H9 (cell line): ENCODE results near the gene LYPD5. TPM values are rescaled to one million over a fixed set of nuclear protein-coding genes. Genes with fewer than 3 reads are reported as not detected.
A peak's percentile ranks its signal among the peaks of the same experiment; 100 is the strongest.

Experiments
- DNase-seq: peaks from one replicate; pipeline ENCODE4 v3.0.0-alpha.2; 2017
- H2AFZ ChIP-seq: one replicate; pipeline ENCODE4 v1.6.1; 2013; ENCODE audit warnings: mild to moderate bottlenecking, low read length, control low read depth, moderate library complexity
- H2AK5ac ChIP-seq: 2 replicates; pipeline ENCODE4 v1.6.1; 2013; ENCODE audit warnings: low read length, control low read depth, mixed read lengths; ENCODE audit not compliant: insufficient read length
- H2BK120ac ChIP-seq: one replicate; pipeline ENCODE4 v1.6.1; 2013; ENCODE audit warnings: low read depth, mild to moderate bottlenecking, low read length, control low read depth, inconsistent platforms; ENCODE audit not compliant: poor library complexity, severe bottlenecking
- H2BK12ac ChIP-seq: 2 replicates; pipeline ENCODE4 v1.6.1; 2013; ENCODE audit warnings: low read length, control low read depth, mixed read lengths, low read depth; ENCODE audit not compliant: insufficient read length
- H2BK15ac ChIP-seq: 2 replicates; pipeline ENCODE4 v1.6.1; 2013; ENCODE audit warnings: low read depth, low read length, control low read depth
- H2BK20ac ChIP-seq: one replicate; pipeline ENCODE4 v1.6.1; 2013; ENCODE audit warnings: low read depth, mild to moderate bottlenecking, low read length, control low read depth, inconsistent platforms; ENCODE audit not compliant: poor library complexity, severe bottlenecking
- H2BK5ac ChIP-seq: 2 replicates; pipeline ENCODE4 v1.6.1; 2013; ENCODE audit warnings: low read length, control low read depth, mixed read lengths; ENCODE audit not compliant: insufficient read length
- H3K14ac ChIP-seq: 2 replicates; pipeline ENCODE4 v1.6.1; 2013; ENCODE audit warnings: low read length, control low read depth; ENCODE audit not compliant: insufficient read depth
- H3K18ac ChIP-seq: 2 replicates; pipeline ENCODE4 v1.6.1; 2013; ENCODE audit warnings: low read depth, mild to moderate bottlenecking, mixed read lengths, low read length, control low read depth; ENCODE audit not compliant: insufficient read length
- H3K23ac ChIP-seq: 2 replicates; pipeline ENCODE4 v1.6.1; 2013; ENCODE audit warnings: low read length, control low read depth, mixed read lengths, low read depth; ENCODE audit not compliant: insufficient read length
- H3K23me2 ChIP-seq: 2 replicates; pipeline ENCODE4 v1.6.1; 2013; ENCODE audit warnings: low read depth, mild to moderate bottlenecking, mixed read lengths, low read length, control low read depth; ENCODE audit not compliant: insufficient read length, poor library complexity, severe bottlenecking
- H3K27ac ChIP-seq: 2 replicates; pipeline ENCODE4 v1.5.1; 2013; ENCODE audit warnings: low read length, control low read depth, mixed read lengths, low read depth; ENCODE audit not compliant: insufficient read length
- H3K27me3 ChIP-seq: 2 replicates; pipeline ENCODE4 v1.6.1; 2013; ENCODE audit warnings: low read length, control low read depth, inconsistent platforms; ENCODE audit not compliant: insufficient read depth
- H3K4ac ChIP-seq: 2 replicates; pipeline ENCODE4 v1.6.1; 2013; ENCODE audit warnings: low read depth, mild to moderate bottlenecking, control low read depth, inconsistent platforms, low read length, moderate library complexity
- H3K4me1 ChIP-seq: 2 replicates; pipeline ENCODE4 v1.6.1; 2013; ENCODE audit warnings: low read length, control low read depth, inconsistent platforms; ENCODE audit not compliant: insufficient read depth
- H3K4me2 ChIP-seq: 2 replicates; pipeline ENCODE4 v1.6.1; 2013; ENCODE audit warnings: low read length, control low read depth, mixed read lengths; ENCODE audit not compliant: insufficient read length, insufficient read depth
- H3K56ac ChIP-seq: 2 replicates; pipeline ENCODE4 v1.6.1; 2013; ENCODE audit warnings: low read depth, mild to moderate bottlenecking, mixed read lengths, low read length, control low read depth; ENCODE audit not compliant: insufficient read length
- H3K79me1 ChIP-seq: 2 replicates; pipeline ENCODE4 v1.6.1; 2013; ENCODE audit warnings: low read depth, mild to moderate bottlenecking, moderate library complexity, low read length, control low read depth, inconsistent platforms; ENCODE audit not compliant: insufficient read depth, poor library complexity, severe bottlenecking
- H3K79me2 ChIP-seq: 2 replicates; pipeline ENCODE4 v1.6.1; 2013; ENCODE audit warnings: low read length, control low read depth, inconsistent platforms; ENCODE audit not compliant: insufficient read depth
- H3K9ac ChIP-seq: 2 replicates; pipeline ENCODE4 v1.6.1; 2013; ENCODE audit warnings: low read length, control low read depth, mixed read lengths; ENCODE audit not compliant: insufficient read length; ENCODE audit errors: extremely low read depth
- H3K9me3 ChIP-seq: one replicate; pipeline ENCODE4 v1.6.1; 2013; ENCODE audit warnings: low read depth, low read length, inconsistent platforms; ENCODE audit not compliant: control insufficient read depth
- H3T11ph ChIP-seq: one replicate; pipeline ENCODE4 v1.6.1; 2013; ENCODE audit warnings: mild to moderate bottlenecking, low read length, control low read depth, inconsistent platforms
- H4K20me1 ChIP-seq: one replicate; pipeline ENCODE4 v1.6.1; 2013; ENCODE audit not compliant: control insufficient read depth, insufficient read length, insufficient read depth
- H4K5ac ChIP-seq: 2 replicates; pipeline ENCODE4 v1.6.1; 2013; ENCODE audit warnings: low read depth, mild to moderate bottlenecking, mixed read lengths, low read length, control low read depth; ENCODE audit not compliant: insufficient read length
- H4K8ac ChIP-seq: replicated peaks from 2 replicates; pipeline ENCODE4 v1.6.1; 2013; ENCODE audit warnings: low read length, control low read depth, mixed read lengths, low read depth; ENCODE audit not compliant: insufficient read length
- H4K91ac ChIP-seq: 2 replicates; pipeline ENCODE4 v1.6.1; 2013; ENCODE audit warnings: low read depth, mild to moderate bottlenecking, moderate library complexity, mixed read lengths, low read length, control low read depth; ENCODE audit not compliant: insufficient read length
- H3K27ac Mint-ChIP-seq, 3 experiments: 2 replicates in 2 of 3; 3 replicates in 1 of 3; pipeline ENCODE4 v1.8.0; 2020 to 2021; ENCODE audit warnings: mixed read lengths in 3 of 3, mild to moderate bottlenecking in 1 of 3, moderate library complexity in 1 of 3
- H3K27me3 Mint-ChIP-seq: 2 replicates; pipeline ENCODE4 v1.8.0; 2021; ENCODE audit warnings: low read depth, mild to moderate bottlenecking, moderate library complexity, mixed read lengths
- H3K36me3 Mint-ChIP-seq, 3 experiments: 2 replicates in 2 of 3; 3 replicates in 1 of 3; pipeline ENCODE4 v1.8.0; 2020 to 2021; ENCODE audit warnings: low read depth in 3 of 3, mixed read lengths in 3 of 3; ENCODE audit not compliant: insufficient read depth in 1 of 3
- H3K4me1 Mint-ChIP-seq, 2 experiments: 2 replicates each; pipeline ENCODE4 v1.8.0; 2020; ENCODE audit warnings: mixed read lengths in 2 of 2
- H3K4me3 Mint-ChIP-seq, 2 experiments: 2 replicates in 1 of 2; 3 replicates in 1 of 2; pipeline ENCODE4 v1.8.0; 2020 to 2021; ENCODE audit warnings: mild to moderate bottlenecking in 2 of 2, mixed read lengths in 2 of 2, moderate library complexity in 1 of 2
- H3K9me3 Mint-ChIP-seq, 2 experiments: 2 replicates in 1 of 2; 3 replicates in 1 of 2; pipeline ENCODE4 v1.8.0; 2020; ENCODE audit warnings: mild to moderate bottlenecking in 2 of 2, mixed read lengths in 2 of 2, moderate library complexity in 1 of 2
- WGBS: extraction: QIAGEN DNeasy Blood & Tissue Kit; methylation state at CpG from one replicate; pipeline ENCODE4 v1.1.7; 2013; ENCODE audit warnings: missing lambda C conversion rate, low lambda C conversion rate, mixed read lengths; ENCODE audit not compliant: insufficient read length; ENCODE audit errors: extremely low coverage; 5-methylcytosine and 5-hydroxymethylcytosine counted together
- total RNA-seq: library from RNA; stranded (reverse); gene quantifications from 2 replicates; pipeline ENCODE4 v1.2.1, GENCODE V29; 2021
- TF ChIP-seq, protein P1 (sequence below): fragments of 200-600 bp; sonication (generic); conservative IDR thresholded peaks from 3 replicates; pipeline ENCODE4 v1.8.0; 2021; ENCODE audit warnings: antibody characterized with exemption, mild to moderate bottlenecking

The LYPD5 gene
- total RNA-seq, 1 experiment from 2014 or later: 0.50 TPM

DNA sequence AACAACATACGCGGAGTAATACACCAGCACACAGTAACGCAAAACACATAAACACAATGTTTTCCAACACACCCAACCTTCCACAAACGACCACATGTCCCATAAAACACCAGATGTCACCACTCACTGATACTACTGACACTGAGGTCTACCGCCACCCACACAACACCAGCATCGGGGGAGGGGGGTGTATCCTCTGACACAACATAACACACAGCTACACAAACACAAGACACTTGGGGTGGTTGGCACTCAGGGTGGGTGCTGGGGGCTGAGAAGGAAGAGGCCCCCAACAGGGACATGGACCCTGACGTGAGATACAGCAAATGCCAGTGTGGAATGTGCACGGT lies 20.0 kb downstream of the LYPD5 start:
- Histone ChIP-seq H3K14ac (no peak overlapping the region), H4K8ac (no peak overlapping the region), H3K27ac (no peak overlapping the region), H3K4me1 (peaks cover 4% of the 10 kb centered on the region; the same call in 1 of the 2 replicates), H2AK5ac (no peak overlapping the region), H2AFZ (no peak overlapping the region), H2BK120ac (no peak overlapping the region), H3K4me2 (no peak overlapping the region), H2BK15ac (no peak overlapping the region), H3K23ac (no peak overlapping the region), H3K79me1 (no peaks in the 10 kb centered on the region), H4K20me1 (no peaks in the 10 kb centered on the region), H2BK12ac (no peak overlapping the region), H3K18ac (no peak overlapping the region), H4K5ac (no peak overlapping the region), H3K9me3 (no peaks in the 10 kb centered on the region), H3K27me3 (no peaks in the 10 kb centered on the region), H3K79me2 (no peaks in the 10 kb centered on the region), H3K9ac (no peak overlapping the region), H3T11ph (no peak overlapping the region), H3K56ac (no peak overlapping the region), H3K4ac (no peak overlapping the region), H3K23me2 (no peaks in the 10 kb centered on the region), H2BK20ac (no peak overlapping the region), H2BK5ac (no peak overlapping the region), H4K91ac (no peak overlapping the region)
- no peaks in the 10 kb centered on the region; a peak in 1 of 7 replicates for H3K36me3 Mint-ChIP-seq
- TF ChIP-seq, protein P1, sequence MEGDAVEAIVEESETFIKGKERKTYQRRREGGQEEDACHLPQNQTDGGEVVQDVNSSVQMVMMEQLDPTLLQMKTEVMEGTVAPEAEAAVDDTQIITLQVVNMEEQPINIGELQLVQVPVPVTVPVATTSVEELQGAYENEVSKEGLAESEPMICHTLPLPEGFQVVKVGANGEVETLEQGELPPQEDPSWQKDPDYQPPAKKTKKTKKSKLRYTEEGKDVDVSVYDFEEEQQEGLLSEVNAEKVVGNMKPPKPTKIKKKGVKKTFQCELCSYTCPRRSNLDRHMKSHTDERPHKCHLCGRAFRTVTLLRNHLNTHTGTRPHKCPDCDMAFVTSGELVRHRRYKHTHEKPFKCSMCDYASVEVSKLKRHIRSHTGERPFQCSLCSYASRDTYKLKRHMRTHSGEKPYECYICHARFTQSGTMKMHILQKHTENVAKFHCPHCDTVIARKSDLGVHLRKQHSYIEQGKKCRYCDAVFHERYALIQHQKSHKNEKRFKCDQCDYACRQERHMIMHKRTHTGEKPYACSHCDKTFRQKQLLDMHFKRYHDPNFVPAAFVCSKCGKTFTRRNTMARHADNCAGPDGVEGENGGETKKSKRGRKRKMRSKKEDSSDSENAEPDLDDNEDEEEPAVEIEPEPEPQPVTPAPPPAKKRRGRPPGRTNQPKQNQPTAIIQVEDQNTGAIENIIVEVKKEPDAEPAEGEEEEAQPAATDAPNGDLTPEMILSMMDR: no peak
- DNase-seq: no peak
- peak overlapping the region in 1 of 2 experiments; percentile 15; a peak in 2 of 5 replicates for H3K4me3 Mint-ChIP-seq
- H3K4me1 Mint-ChIP-seq: peaks cover 24 to 32% of the 10 kb centered on the region in 2 experiments
- no peaks in the 10 kb centered on the region; a peak in 1 of 5 replicates for H3K9me3 Mint-ChIP-seq
- WGBS: no CpG with 5 or more reads among the region's 8 CpGs
- H3K27ac Mint-ChIP-seq: no peak overlapping the region
- H3K27me3 Mint-ChIP-seq: peaks cover 21% of the 10 kb centered on the region
